DMS114 treated with DMSO at 0.1 percent for 48 hours (cell line): Measurements from ENCODE around the gene CCR5.

Experiments
- DNase-seq: peaks from one replicate; lab custom pipeline; 2025; ENCODE audit not compliant: unreplicated experiment; lab: John Stamatoyannopoulos, UW

Gene CCR5

GRCh38 chr3:46406443-46406787 is 35.7 kb downstream of the CCR5 start:
- no peak for DNase-seq

DNA sequence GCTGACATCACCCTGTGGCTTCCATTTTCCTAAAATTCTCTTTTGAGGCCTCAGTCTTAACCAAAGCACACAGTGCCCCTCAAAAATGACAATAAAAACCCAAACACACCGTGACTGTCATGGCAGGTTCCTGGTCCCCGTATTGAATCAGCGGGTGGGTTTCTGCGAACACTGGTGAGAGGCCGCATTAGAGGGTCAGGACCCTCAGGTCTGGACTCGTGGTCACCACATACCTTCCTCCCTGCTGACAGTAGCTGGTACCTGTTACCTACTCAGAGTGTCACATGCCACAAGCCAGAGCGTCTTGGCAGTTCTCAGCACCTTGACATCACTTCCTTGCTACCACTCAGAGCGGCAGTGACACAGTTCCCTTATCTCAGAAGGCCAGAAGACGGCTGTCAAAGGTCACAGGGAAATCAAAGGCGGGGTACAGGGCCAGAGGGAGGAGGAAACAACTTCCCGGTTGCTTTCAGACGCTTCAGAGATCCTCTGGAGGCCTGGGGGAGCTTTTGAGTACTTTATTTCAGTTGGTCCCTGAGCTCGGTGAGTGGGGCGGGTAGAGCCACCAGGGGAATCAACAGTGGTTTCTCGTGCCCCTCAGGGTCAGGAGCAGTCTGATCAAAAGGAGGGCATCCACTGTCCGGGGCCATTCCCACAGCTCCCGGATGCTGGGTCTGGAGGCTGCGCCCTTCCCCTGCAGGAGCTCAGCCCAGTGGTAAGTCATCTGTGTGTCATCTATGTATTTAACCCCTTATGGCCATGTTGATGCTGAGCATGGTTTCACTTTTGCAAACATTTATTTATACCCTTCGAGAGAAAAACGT is 36.3 kb downstream of the CCR5 start, which contains the start of the genes CCR5AS and CCRL2:
Gene CCR5AS, minus strand, starts transcription at position 279 of the 824 bp plus-strand sequence.
Gene CCRL2, plus strand, starts transcription at position 472 of the 824 bp plus-strand sequence. CDS start 821 bp downstream, outside the sequence.
- no peak for DNase-seq

DNA sequence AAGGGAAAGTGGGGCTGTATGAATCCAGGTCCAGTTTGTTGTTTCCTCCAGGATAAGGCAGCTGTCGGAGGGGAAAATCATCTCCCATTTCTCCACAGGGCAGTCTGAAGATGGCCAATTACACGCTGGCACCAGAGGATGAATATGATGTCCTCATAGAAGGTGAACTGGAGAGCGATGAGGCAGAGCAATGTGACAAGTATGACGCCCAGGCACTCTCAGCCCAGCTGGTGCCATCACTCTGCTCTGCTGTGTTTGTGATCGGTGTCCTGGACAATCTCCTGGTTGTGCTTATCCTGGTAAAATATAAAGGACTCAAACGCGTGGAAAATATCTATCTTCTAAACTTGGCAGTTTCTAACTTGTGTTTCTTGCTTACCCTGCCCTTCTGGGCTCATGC is 37.2 kb downstream of the CCR5 start:
- no peak for DNase-seq

DNA sequence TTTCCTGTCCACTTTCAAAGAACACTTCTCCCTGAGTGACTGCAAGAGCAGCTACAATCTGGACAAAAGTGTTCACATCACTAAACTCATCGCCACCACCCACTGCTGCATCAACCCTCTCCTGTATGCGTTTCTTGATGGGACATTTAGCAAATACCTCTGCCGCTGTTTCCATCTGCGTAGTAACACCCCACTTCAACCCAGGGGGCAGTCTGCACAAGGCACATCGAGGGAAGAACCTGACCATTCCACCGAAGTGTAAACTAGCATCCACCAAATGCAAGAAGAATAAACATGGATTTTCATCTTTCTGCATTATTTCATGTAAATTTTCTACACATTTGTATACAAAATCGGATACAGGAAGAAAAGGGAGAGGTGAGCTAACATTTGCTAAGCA is 38.1 kb downstream of the CCR5 start:
- no peak for DNase-seq

DNA sequence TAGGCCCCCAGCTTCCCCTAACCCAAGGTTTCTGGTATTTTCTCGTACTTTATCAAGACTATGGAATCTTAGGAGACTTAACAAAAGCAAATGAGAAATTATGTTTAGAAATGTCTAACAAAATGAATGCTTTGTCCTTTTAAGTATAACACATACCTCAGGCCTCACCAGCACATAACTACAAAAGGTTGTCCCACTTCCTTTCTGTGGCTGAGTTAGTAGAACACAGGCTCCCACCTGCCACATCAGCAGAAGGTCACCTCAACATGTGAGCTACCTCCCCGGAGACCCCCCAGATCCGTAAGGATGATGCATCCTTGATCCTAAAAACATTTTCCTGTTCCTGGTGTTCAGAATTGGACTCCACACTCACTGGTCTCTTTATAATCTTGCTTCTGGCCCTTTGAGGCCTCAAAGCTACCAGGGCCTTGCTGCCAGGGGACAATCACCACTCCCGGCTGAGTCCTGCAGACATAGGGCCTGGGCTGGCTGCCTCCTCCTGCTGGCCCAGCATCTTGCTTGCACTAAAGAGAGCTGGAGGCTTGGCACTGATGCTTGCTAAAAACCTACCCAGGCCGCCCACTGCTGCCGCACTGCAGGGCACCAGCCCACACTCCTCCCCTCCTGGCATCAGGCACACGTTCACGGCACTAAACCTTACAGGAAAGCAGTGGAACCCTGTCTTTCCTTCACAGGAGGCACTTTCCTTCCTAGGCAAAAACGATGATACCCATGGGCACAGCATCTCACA is 39.2 kb downstream of the CCR5 start:
- no peak for DNase-seq

DNA sequence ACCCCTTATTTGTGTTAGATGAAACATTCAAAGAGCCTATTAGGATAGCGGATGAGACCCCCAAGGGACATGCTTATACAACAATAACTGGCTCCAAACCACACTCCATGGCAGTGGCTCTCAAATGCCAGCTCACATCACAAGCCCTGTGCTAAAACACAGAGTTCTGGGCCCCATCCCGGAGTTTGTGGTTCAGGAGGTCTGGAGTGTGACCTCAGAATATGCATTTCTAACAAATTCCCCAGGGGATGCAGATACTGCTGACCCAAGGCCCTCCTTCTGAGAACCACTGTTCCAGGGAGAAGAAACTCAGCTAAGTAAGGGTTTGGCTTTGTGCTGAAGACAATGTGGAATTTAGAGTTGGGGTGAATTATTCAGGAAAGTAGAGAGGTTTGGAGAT is 39.9 kb downstream of the CCR5 start:
- no peak for DNase-seq

- no peak for DNase-seq
Observed at GRCh38 chr3:46411271-46411670, 40.5 kb downstream of the CCR5 start.

- no peak for DNase-seq
Observed at GRCh38 chr3:46412786-46413298, 42.1 kb downstream of the CCR5 start.

DNA sequence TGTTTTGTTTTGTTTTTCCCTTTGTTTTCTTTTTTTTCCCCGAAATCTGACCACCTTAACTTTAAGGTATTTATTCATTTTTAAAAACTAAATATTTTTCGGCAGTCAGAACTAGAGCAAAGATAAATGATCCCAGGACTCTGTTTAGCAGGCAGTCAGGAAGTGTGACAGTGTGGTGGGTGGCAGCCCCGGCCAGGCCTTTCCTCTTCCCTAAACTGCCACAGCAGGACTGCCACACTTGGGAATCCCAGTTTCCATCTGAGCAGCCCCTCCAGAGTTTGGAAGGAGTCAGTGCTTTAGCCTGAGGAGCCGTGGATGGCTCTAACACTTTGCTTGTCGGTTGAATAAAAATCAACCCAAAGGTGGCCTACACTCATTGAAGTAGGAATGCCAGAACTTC is 43.2 kb downstream of the CCR5 start:
- no peak for DNase-seq

GRCh38 chr3:46414739-46415138 is 44.0 kb downstream of the CCR5 start:
- no peak for DNase-seq

DNA sequence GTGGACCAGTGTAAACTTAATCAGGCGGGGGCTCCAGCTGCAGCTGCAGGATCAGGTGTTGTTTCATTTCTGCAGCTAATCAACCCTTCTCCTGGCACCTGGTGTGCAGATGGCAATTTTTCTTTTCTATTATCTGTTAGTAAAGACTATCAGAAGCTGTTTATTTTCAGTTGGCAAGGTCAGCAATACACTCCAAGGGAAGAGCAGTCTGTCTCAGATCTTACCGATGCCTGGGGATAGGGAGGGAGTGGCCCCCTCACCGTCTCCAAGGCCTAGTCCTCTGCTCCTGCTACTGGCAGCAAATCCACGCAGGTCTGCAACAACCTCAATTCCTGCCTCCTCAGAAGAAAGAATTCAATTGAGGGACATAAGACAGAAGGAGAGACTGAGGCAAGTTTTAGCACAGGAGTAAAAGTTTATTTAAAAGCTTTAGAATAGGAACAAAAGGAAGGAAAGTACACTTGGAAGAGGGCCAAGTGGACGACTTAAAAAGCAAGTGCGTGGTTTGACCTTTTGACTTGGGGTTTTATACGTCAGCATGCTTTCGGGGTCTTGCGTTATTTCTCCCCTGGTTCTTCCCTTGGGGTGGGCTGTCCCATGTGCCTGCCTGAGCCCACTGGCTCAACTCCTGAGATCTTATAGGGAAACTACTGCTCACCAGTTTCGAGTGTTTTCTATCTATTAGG is 45.5 kb downstream of the CCR5 start:
- DNase-seq = no peak

- no peak for DNase-seq
Observed at GRCh38 chr3:46416811-46417510, 46.2 kb downstream of the CCR5 start.

DNA sequence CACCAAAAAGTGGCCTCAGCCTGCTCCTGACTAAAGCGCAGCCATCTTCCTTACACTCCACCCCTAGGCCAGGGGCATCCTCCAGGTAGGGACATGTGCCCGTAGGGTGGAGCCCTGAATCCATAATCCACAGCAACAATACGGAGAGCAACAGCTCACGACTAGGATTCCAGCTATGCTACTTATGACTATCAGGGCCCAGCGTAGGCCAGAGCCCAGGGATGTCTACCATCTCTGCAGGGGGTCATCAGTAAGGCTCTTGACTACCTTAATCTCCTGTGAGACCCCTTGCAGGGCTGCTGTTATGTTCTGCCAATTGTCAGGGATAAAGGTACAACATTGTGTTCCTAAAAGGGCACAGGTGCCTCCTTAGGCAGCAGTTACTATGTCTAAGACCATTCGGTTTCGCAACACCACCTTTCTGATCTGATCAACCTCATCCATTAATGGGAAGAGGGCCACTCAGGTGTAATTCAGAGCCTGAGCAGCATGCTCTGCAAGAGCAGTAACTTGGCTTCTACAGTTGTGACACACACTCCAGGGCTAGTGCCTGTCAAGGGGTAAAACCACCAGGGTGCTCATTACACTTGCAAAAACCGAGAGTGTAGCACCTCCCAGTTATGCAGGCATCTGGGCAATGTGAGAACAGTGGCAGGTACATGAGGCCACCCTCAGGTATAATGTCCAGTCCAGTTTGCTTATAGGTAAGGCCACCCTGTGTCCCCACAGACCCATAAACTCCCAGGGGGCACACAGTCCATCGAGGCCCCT is 47.3 kb downstream of the CCR5 start:
- DNase-seq = no peak

GRCh38 chr3:46419816-46420215 is 49.1 kb downstream of the CCR5 start:
- DNase-seq = no peak

DNA sequence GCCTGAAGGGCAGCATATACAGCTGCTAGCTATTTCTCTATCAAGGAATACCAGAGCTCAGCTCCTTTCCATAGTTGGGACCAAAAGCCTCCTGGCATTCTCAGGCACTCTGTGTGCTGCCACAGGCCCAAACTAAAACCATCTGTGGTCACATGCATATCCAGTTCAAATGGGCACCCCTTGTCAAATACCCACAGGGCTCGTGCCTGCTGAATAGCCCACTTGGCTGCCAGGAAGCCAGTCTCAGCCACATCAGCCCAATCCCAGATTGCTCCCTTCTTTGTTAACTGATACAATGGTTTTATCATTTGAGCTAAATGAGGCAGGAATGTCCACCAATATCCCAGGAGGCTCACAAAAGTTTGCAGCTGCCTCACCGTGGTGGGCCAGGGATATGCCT is 50.2 kb downstream of the CCR5 start:
- DNase-seq = no peak

DNA sequence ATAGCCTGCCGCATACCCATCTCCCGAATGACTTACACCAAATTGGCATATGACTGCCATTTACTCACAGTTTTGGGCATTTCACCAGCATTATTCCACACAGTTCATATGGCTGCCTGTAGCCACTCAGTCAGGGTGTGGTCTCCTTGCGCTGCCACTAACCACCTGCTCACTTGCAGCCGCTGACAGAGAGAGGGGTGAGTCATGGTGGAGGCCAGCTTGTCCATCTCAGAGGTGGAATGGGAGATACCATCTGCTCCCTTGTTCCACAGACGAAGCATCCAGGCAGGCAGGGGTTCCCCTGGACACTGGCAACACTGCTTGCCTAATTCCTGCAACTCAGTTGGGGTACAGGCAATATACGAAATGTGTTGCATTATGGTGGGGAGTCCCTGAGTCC is 51.9 kb downstream of the CCR5 start:
- no peak for DNase-seq

- DNase-seq = no peak
Observed at GRCh38 chr3:46423588-46423987, 52.8 kb downstream of the CCR5 start.
